Kidney (tissue), 14 donors: ENCODE results near the gene DDX31. TPM values are rescaled to one million over a fixed set of nuclear protein-coding genes. Genes with fewer than 3 reads are reported as not detected.
A peak's percentile ranks its signal among the peaks of the same experiment; 100 is the strongest.

ENCODE experiments used
- DNase-seq, 5 donors: peaks; one replicate each; pipeline ENCODE4 v3.0.0-alpha.2; 2013 to 2020
- FAIRE-seq: peaks from 2 replicates; lab custom pipeline; 2012; peaks lifted over from hg19 to GRCh38; lab: Jason Lieb, UNC
- H3K27ac ChIP-seq, 2 donors: one replicate each; pipeline ENCODE4 v1.7.0; 2013; ENCODE audit warnings: low read depth in 2 of 2, low read length in 2 of 2, inconsistent platforms in 1 of 2
- H3K27me3 ChIP-seq: one replicate; pipeline ENCODE4 v1.7.1; 2013; ENCODE audit warnings: low read length, inconsistent platforms; ENCODE audit not compliant: control insufficient read depth, insufficient read depth
- H3K36me3 ChIP-seq, 3 donors: one replicate each; pipeline versions ENCODE4 v1.7.0 to v1.7.1; 2013; ENCODE audit warnings: low read length in 3 of 3, control low read depth in 1 of 3, inconsistent platforms in 1 of 3; ENCODE audit not compliant: insufficient read depth in 3 of 3, control insufficient read depth in 2 of 3
- H3K4me1 ChIP-seq, 3 donors: one replicate each; pipeline versions ENCODE4 v1.7.0 to v1.7.1; 2013; ENCODE audit warnings: low read length in 3 of 3, inconsistent platforms in 1 of 3, low read depth in 1 of 3; ENCODE audit not compliant: control insufficient read depth in 2 of 3, insufficient read depth in 2 of 3
- H3K4me3 ChIP-seq, 3 donors: one replicate each; pipeline versions ENCODE4 v1.7.0 to v1.8.1; 2013; ENCODE audit warnings: low read length in 3 of 3, control low read depth in 1 of 3, inconsistent platforms in 1 of 3
- H3K9ac ChIP-seq, 3 donors: one replicate each; pipeline versions ENCODE4 v1.7.0 to v1.7.1; 2013; ENCODE audit warnings: low read length in 3 of 3, control low read depth in 1 of 3, inconsistent platforms in 1 of 3
- H3K9me3 ChIP-seq, 3 donors: one replicate each; pipeline versions ENCODE4 v1.7.0 to v1.7.1; 2013; ENCODE audit warnings: low read length in 3 of 3, control low read depth in 1 of 3, inconsistent platforms in 1 of 3; ENCODE audit not compliant: control insufficient read depth in 2 of 3, insufficient read depth in 1 of 3
- intact Hi-C: fragments of 100-400 bp; cut with DNase I; formaldehyde crosslinking; loops from one replicate; pipeline ENCODE4 v1.11.1; 2022
- polyA plus RNA-seq: library from polyadenylated mRNA; stranded (reverse); fragments of 350-450 nt; fragmentation: Illumina TruSeq; extraction: RNeasy Lipid Tissue Mini Kit (QIAGEN cat#74804); gene quantifications from one replicate; pipeline ENCODE4 v1.2.3, GENCODE V29; 2014; ENCODE audit warnings: low read depth, low replicate concordance; ENCODE audit not compliant: insufficient read depth
- total RNA-seq: library from RNA; stranded (reverse); fragmentation: NEBNext Ultra II Directional; extraction: Animal tissue kit (Norgen Biotek cat#: 25700); gene quantifications from one replicate; pipeline ENCODE4 v1.2.1, GENCODE V29; 2021
- TF ChIP-seq, protein P1 (sequence below): IDR thresholded peaks from 3 replicates; pipeline ENCODE4 v1.5.1; 2012; ENCODE audit warnings: mild to moderate bottlenecking, moderate library complexity, borderline replicate concordance; ENCODE audit not compliant: insufficient read depth; ENCODE audit errors: extremely low read depth
- donor health status: control.
- donor health status: control.
- donor health status: control.
- donor health status: control.
- donor health status: control.
- donor health status: DM: yes; HTN: yes; CAD: no.
- donor health status: Normal renal cell carcinoma (clear cell type).

The DDX31 gene
- total and polyA plus RNA-seq, 2 donors from 2014 or later: 6.4 to 27.6 TPM

- Histone ChIP-seq H3K4me1 (peaks cover 0 to 4% (median 0%) of the 10 kb centered on the region in 3 donors), H3K9me3 (no peaks in the 10 kb centered on the region), H3K4me3 (no peak overlapping the region), H3K9ac (no peak overlapping the region), H3K27ac (no peak overlapping the region), H3K27me3 (peaks cover 58% of the 10 kb centered on the region), H3K36me3 (no peaks in the 10 kb centered on the region)
- TF ChIP-seq, protein P1, sequence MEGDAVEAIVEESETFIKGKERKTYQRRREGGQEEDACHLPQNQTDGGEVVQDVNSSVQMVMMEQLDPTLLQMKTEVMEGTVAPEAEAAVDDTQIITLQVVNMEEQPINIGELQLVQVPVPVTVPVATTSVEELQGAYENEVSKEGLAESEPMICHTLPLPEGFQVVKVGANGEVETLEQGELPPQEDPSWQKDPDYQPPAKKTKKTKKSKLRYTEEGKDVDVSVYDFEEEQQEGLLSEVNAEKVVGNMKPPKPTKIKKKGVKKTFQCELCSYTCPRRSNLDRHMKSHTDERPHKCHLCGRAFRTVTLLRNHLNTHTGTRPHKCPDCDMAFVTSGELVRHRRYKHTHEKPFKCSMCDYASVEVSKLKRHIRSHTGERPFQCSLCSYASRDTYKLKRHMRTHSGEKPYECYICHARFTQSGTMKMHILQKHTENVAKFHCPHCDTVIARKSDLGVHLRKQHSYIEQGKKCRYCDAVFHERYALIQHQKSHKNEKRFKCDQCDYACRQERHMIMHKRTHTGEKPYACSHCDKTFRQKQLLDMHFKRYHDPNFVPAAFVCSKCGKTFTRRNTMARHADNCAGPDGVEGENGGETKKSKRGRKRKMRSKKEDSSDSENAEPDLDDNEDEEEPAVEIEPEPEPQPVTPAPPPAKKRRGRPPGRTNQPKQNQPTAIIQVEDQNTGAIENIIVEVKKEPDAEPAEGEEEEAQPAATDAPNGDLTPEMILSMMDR: no peak
- DNase-seq: peak in 1 of 5 donors; percentile 55
- no peak for FAIRE-seq
- intact Hi-C loops: no loop called here
Observed at GRCh38 chr9:132589148-132590036, 80.4 kb downstream of the DDX31 start.

DNA sequence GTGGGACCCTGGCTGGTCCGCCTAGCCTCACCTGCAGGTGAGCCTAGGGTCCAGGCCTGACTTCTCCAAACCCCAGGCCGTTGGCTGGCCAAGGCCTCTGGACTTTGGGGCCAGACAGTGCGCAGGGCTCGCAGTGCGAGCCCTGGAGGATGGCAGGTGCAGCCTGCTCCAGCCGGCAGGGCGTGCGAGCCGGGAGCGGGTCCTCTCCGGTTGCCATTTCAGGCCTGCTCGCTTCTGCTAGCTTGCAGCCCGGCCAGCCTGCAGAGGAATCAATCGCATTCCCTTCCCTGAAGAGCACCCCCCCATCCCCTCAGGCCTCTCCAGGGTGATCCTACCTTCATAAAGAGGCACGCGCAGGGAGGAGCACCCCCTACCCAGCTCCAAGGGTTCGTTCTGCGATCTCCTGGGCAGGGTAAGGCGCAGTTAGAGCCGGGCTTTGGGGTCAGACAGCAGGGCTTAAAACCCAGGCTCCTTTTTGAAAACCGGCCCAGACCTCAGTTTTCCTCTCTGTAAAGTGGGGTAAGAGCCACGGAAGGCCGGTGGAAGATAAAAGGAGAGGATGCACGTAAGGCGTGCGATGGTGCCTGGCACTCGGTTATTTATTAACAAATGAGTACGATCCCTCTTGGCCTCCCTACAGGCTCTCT is 81.2 kb downstream of the DDX31 start:
- Histone ChIP-seq H3K4me1 (peaks cover 0 to 4% (median 0%) of the 10 kb centered on the region in 3 donors), H3K4me3 (no peak overlapping the region), H3K9ac (no peak overlapping the region), H3K36me3 (no peaks in the 10 kb centered on the region), H3K9me3 (no peaks in the 10 kb centered on the region), H3K27me3 (peaks cover 65% of the 10 kb centered on the region), H3K27ac (no peak overlapping the region)
- no peak for FAIRE-seq
- no peak for DNase-seq
- TF ChIP-seq, protein P1: no peak
- intact Hi-C loops: no loop called here

DNA sequence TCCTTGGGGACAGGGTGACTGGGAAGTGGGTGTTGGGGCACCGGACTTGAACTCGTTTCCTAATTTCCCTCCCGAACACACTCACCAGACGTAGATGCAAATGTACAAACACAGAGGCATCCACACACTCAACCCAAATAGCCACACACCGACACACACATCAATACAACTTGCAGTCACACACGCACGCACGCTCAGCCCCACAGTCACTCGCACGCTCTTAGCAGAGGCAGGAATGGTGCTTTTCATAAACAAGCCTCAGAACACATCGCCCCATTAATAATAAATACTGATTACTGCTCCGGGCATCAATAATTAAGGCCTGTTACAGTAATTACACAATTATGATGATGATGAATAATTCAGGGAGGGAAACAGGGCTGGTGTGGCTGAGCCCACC is 81.7 kb downstream of the DDX31 start:
- TF ChIP-seq, protein P1: no peak
- no peak for DNase-seq

More for the DNA sequence above, 81.7 kb downstream of the DDX31 start:
- Histone ChIP-seq H3K9me3 (no peaks in the 10 kb centered on the region), H3K27me3 (peaks cover 70% of the 10 kb centered on the region), H3K27ac (no peak overlapping the region), H3K9ac (no peak overlapping the region), H3K36me3 (no peaks in the 10 kb centered on the region), H3K4me1 (peaks cover 0 to 4% (median 0%) of the 10 kb centered on the region in 3 donors), H3K4me3 (no peak overlapping the region)
- no peak for FAIRE-seq
- intact Hi-C loops: no loop called here
